ENCODE results near the gene FAT2.

FAT2 gene

DNA sequence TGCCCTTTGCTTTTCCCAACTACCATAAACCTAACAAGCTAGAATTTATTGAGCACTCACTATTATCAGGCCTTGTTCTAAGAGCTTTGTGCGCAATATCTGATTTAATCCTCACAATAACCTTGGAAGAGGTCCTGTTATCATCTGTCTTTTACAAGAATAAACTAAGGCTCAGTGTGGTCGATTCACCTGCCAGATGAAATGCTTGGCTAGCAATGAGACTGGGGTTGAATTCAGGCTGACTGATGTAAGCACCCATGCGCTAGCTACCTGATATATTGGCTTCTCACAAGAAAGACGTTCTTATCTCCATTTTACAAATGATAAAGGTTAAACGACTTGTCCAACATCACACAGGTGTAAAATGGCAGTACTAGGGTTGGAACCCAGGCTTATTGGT, 37.4 kb downstream of the FAT2 start:
- no peak overlapping the region for H2BK5ac ChIP-seq (ENCODE audit: low read depth, low read length, poor library complexity)
- H3K27me3 ChIP-seq (ENCODE audit: insufficient read depth, low read length), result no peaks in the 10 kb centered on the region
- H2BK120ac ChIP-seq (ENCODE audit: insufficient read depth, low read length, poor library complexity), result no peak overlapping the region
- no peak overlapping the region for H4K91ac ChIP-seq (ENCODE audit: low read depth, low read length)
- no peaks in the 10 kb centered on the region for H3K36me3 ChIP-seq (ENCODE audit: control insufficient read depth in 1 of 2, insufficient read depth in 2 of 2, low read length in 2 of 2)
- H3K4me3 ChIP-seq (ENCODE audit: low read depth, low read length), result no peak overlapping the region
- no peak overlapping the region for H3K4me2 ChIP-seq (ENCODE audit: low read length)
- H3K79me2 ChIP-seq (ENCODE audit: control insufficient read depth, insufficient read depth, low read length, poor library complexity), result no peaks in the 10 kb centered on the region
- no peak for DNase-seq
- peaks cover 2% of the 10 kb centered on the region for H3K9me3 ChIP-seq (ENCODE audit: insufficient read depth, low read depth, low read length)
- H3K4me1 ChIP-seq (ENCODE audit: control insufficient read depth in 1 of 2, insufficient read depth in 2 of 2, low read length in 2 of 2), result peaks cover 0 to 6% of the 10 kb centered on the region in 2 experiments
- H3K23ac ChIP-seq (ENCODE audit: low read length), result no peak overlapping the region
- no peaks in the 10 kb centered on the region for H3K79me1 ChIP-seq (ENCODE audit: low read length)
- no peak overlapping the region for H3K27ac ChIP-seq (ENCODE audit: low read depth, low read length)
- no peak overlapping the region for H4K12ac ChIP-seq (ENCODE audit: low read depth, low read length)
- H3K18ac ChIP-seq (ENCODE audit: low read length), result no peak overlapping the region
- H2AFZ ChIP-seq (ENCODE audit: insufficient read depth, low read length, poor library complexity), result no peak overlapping the region
- no peak overlapping the region for H4K8ac ChIP-seq (ENCODE audit: low read depth, low read length)
- no peak overlapping the region for H3K9ac ChIP-seq (ENCODE audit: low read length)
- no CpG with 5 or more reads among the region's 5 CpGs for WGBS (ENCODE audit: extremely low coverage, insufficient coverage, insufficient read length)
- no peak overlapping the region for H3K4ac ChIP-seq (ENCODE audit: low read depth, low read length)
- no peak overlapping the region for H3K14ac ChIP-seq (ENCODE audit: low read length)
- no peak overlapping the region for H2AK5ac ChIP-seq (ENCODE audit: low read length)
- H2BK12ac ChIP-seq (ENCODE audit: low read length), result no peak overlapping the region

DNA sequence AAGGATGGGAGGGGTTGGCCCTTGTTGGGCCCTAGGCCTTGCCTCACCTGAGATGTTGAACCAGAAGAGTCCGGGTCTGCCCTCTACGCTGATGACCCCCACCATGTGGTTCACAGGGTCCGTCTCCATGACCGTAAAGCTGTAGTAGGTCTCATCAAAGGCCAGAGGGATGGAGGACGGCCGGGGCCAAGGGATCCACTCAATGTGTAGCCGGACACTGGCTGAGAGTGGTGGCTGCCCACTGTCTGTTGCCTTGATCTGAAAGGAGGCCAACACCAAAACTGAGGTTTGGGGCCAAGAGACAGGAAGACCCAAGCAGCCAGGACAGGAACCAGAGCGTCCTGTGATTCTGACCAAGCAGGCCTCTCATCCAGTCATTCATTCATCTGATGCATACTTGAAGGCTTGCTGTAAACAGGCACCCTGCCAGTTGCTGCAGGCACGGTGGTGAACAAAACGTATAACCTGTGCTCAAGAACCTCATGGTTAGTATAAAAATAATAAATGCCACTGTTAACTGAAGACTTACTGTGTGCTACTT, 37.9 kb downstream of the FAT2 start:
- no peak overlapping the region for H4K91ac ChIP-seq (ENCODE audit: low read depth, low read length)
- no peak overlapping the region for H4K8ac ChIP-seq (ENCODE audit: low read depth, low read length)
- no peaks in the 10 kb centered on the region for H3K36me3 ChIP-seq (ENCODE audit: control insufficient read depth in 1 of 2, insufficient read depth in 2 of 2, low read length in 2 of 2)
- H3K27me3 ChIP-seq (ENCODE audit: insufficient read depth, low read length), result no peaks in the 10 kb centered on the region
- peaks cover 0 to 6% of the 10 kb centered on the region in 2 experiments for H3K4me1 ChIP-seq (ENCODE audit: control insufficient read depth in 1 of 2, insufficient read depth in 2 of 2, low read length in 2 of 2)
- no peak overlapping the region for H3K4me2 ChIP-seq (ENCODE audit: low read length)
- no peaks in the 10 kb centered on the region for H3K79me1 ChIP-seq (ENCODE audit: low read length)
- H4K12ac ChIP-seq (ENCODE audit: low read depth, low read length), result no peak overlapping the region
- no peak overlapping the region for H3K9ac ChIP-seq (ENCODE audit: low read length)
- H3K18ac ChIP-seq (ENCODE audit: low read length), result no peak overlapping the region
- H3K23ac ChIP-seq (ENCODE audit: low read length), result no peak overlapping the region
- no peak overlapping the region for H3K4ac ChIP-seq (ENCODE audit: low read depth, low read length)
- no peak overlapping the region for H2BK5ac ChIP-seq (ENCODE audit: low read depth, low read length, poor library complexity)
- DNase-seq, result no peak
- no peaks in the 10 kb centered on the region for H3K79me2 ChIP-seq (ENCODE audit: control insufficient read depth, insufficient read depth, low read length, poor library complexity)
- peaks cover 2% of the 10 kb centered on the region for H3K9me3 ChIP-seq (ENCODE audit: insufficient read depth, low read depth, low read length)
- H3K14ac ChIP-seq (ENCODE audit: low read length), result no peak overlapping the region
- H2AK5ac ChIP-seq (ENCODE audit: low read length), result no peak overlapping the region
- no peak overlapping the region for H2AFZ ChIP-seq (ENCODE audit: insufficient read depth, low read length, poor library complexity)
- no peak overlapping the region for H3K4me3 ChIP-seq (ENCODE audit: low read depth, low read length)
- WGBS (ENCODE audit: extremely low coverage, insufficient coverage, insufficient read length), result no CpG with 5 or more reads among the region's 10 CpGs
- no peak overlapping the region for H3K27ac ChIP-seq (ENCODE audit: low read depth, low read length)
- no peak overlapping the region for H2BK12ac ChIP-seq (ENCODE audit: low read length)
- no peak overlapping the region for H2BK120ac ChIP-seq (ENCODE audit: insufficient read depth, low read length, poor library complexity)

DNA sequence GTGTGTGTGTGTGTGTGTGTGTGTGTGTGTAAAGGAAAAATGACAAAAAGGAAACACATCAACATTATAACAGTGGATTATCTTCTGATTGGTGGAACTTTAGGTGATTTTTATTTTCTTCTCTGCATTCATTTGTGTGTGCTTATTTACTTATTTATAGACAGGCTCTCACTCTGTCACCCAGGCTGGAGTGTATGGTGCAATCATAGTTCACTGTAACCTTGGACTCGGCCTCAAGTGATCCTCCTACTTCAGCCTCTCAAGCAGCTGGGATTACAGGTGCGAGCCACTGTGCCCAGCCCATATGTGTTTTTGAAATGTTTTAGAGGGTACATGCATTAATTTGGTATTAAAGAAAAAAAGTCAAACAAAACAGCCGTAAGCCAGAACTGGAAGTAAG, 39.1 kb downstream of the FAT2 start:
- Histone ChIP-seq H2AK5ac (ENCODE audit: low read length) (no peak overlapping the region), H2BK5ac (ENCODE audit: low read depth, low read length, poor library complexity) (no peak overlapping the region), H3K79me1 (ENCODE audit: low read length) (no peaks in the 10 kb centered on the region), H3K4me3 (ENCODE audit: low read depth, low read length) (no peak overlapping the region), H3K4me2 (ENCODE audit: low read length) (no peak overlapping the region), H3K36me3 (ENCODE audit: control insufficient read depth in 1 of 2, insufficient read depth in 2 of 2, low read length in 2 of 2) (no peaks in the 10 kb centered on the region), H3K27ac (ENCODE audit: low read depth, low read length) (no peak overlapping the region), H3K14ac (ENCODE audit: low read length) (no peak overlapping the region), H2BK120ac (ENCODE audit: insufficient read depth, low read length, poor library complexity) (no peak overlapping the region), H3K79me2 (ENCODE audit: control insufficient read depth, insufficient read depth, low read length, poor library complexity) (no peaks in the 10 kb centered on the region), H4K12ac (ENCODE audit: low read depth, low read length) (no peak overlapping the region), H3K4ac (ENCODE audit: low read depth, low read length) (no peak overlapping the region), H3K18ac (ENCODE audit: low read length) (no peak overlapping the region), H3K9ac (ENCODE audit: low read length) (no peak overlapping the region), H3K4me1 (ENCODE audit: control insufficient read depth in 1 of 2, insufficient read depth in 2 of 2, low read length in 2 of 2) (peaks cover 0 to 3% of the 10 kb centered on the region in 2 experiments), H3K9me3 (ENCODE audit: insufficient read depth, low read depth, low read length) (peaks cover 2% of the 10 kb centered on the region), H2AFZ (ENCODE audit: insufficient read depth, low read length, poor library complexity) (no peak overlapping the region), H3K27me3 (ENCODE audit: insufficient read depth, low read length) (no peaks in the 10 kb centered on the region), H2BK12ac (ENCODE audit: low read length) (no peak overlapping the region), H4K91ac (ENCODE audit: low read depth, low read length) (no peak overlapping the region), H4K8ac (ENCODE audit: low read depth, low read length) (no peak overlapping the region), H3K23ac (ENCODE audit: low read length) (no peak overlapping the region)
- DNase-seq, result no peak
- WGBS (ENCODE audit: extremely low coverage, insufficient coverage, insufficient read length), result no CpG with 5 or more reads among the region's 3 CpGs

DNA sequence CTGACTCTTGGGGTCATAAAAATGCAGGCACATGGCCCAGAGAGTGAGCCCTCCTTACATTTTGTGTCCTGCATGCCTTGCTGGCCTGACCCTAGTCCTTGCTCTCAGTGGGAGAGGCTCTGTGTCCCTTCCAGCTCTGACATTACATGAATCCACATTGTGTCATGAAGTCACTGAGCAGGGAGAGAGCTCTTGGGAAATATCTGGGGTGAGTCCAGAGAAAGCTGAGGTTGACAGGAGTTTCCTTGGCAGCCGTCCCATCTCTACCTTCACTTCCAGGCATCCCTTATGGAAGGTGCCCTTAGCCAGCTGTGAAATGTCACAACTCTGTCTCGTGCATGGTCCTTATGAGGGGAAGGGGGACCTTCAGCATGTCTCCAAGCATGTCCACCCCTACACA, 41.0 kb downstream of the FAT2 start:
- H2BK12ac ChIP-seq (ENCODE audit: low read length), result no peak overlapping the region
- H3K4ac ChIP-seq (ENCODE audit: low read depth, low read length), result no peak overlapping the region
- no CpG with 5 or more reads among the region's 2 CpGs for WGBS (ENCODE audit: extremely low coverage, insufficient coverage, insufficient read length)
- H2BK5ac ChIP-seq (ENCODE audit: low read depth, low read length, poor library complexity), result no peak overlapping the region
- H3K27ac ChIP-seq (ENCODE audit: low read depth, low read length), result no peak overlapping the region
- H3K23ac ChIP-seq (ENCODE audit: low read length), result no peak overlapping the region
- no peaks in the 10 kb centered on the region for H3K27me3 ChIP-seq (ENCODE audit: insufficient read depth, low read length)
- H3K18ac ChIP-seq (ENCODE audit: low read length), result no peak overlapping the region
- no peak overlapping the region for H4K12ac ChIP-seq (ENCODE audit: low read depth, low read length)
- no peak overlapping the region for H3K4me3 ChIP-seq (ENCODE audit: low read depth, low read length)
- no peak overlapping the region for H3K4me2 ChIP-seq (ENCODE audit: low read length)
- no peak overlapping the region for H3K9ac ChIP-seq (ENCODE audit: low read length)
- H4K8ac ChIP-seq (ENCODE audit: low read depth, low read length), result no peak overlapping the region
- no peak overlapping the region for H2AFZ ChIP-seq (ENCODE audit: insufficient read depth, low read length, poor library complexity)
- H3K4me1 ChIP-seq (ENCODE audit: control insufficient read depth in 1 of 2, insufficient read depth in 2 of 2, low read length in 2 of 2), result no peaks in the 10 kb centered on the region
- no peak overlapping the region for H2AK5ac ChIP-seq (ENCODE audit: low read length)
- H3K79me2 ChIP-seq (ENCODE audit: control insufficient read depth, insufficient read depth, low read length, poor library complexity), result no peaks in the 10 kb centered on the region
- no peaks in the 10 kb centered on the region for H3K36me3 ChIP-seq (ENCODE audit: control insufficient read depth in 1 of 2, insufficient read depth in 2 of 2, low read length in 2 of 2)
- no peaks in the 10 kb centered on the region for H3K79me1 ChIP-seq (ENCODE audit: low read length)
- H2BK120ac ChIP-seq (ENCODE audit: insufficient read depth, low read length, poor library complexity), result no peak overlapping the region
- DNase-seq, result no peak
- H3K9me3 ChIP-seq (ENCODE audit: insufficient read depth, low read depth, low read length), result peaks cover 2% of the 10 kb centered on the region
- no peak overlapping the region for H3K14ac ChIP-seq (ENCODE audit: low read length)
- no peak overlapping the region for H4K91ac ChIP-seq (ENCODE audit: low read depth, low read length)

All from trophoblast cell (in vitro differentiated cells and primary cell).